Measurements from ENCODE around the gene ARHGAP28. TPM values are rescaled to one million over a fixed set of nuclear protein-coding genes. Genes with fewer than 3 reads are reported as not detected.

ARHGAP28 gene
- polyA plus RNA-seq, 1 of the 3 experiments (the other 2 are of a cell fraction) = 0.99 TPM

- CTCF ChIA-PET = no interaction called here
- no peak for DNase-seq
These were observed 49.1 kb downstream of the ARHGAP28 start for GRCh38 chr18:6778459-6779247.

More at GRCh38 chr18:6778459-6779247, 49.1 kb downstream of the ARHGAP28 start:
- H3K9me3 ChIP-seq = no peaks in the 10 kb centered on the region
- H3K4me2 ChIP-seq = no peak overlapping the region
- no peaks in the 10 kb centered on the region for H3K9me2 ChIP-seq
- peaks cover 6% of the 10 kb centered on the region for H3F3A ChIP-seq (replicated peaks; ENCODE audit: insufficient read depth)
- H2AFZ ChIP-seq (ENCODE audit: low read depth) = no peak overlapping the region
- H3K27me3 ChIP-seq (ENCODE audit: insufficient read depth) = no peaks in the 10 kb centered on the region
- no peaks in the 10 kb centered on the region for H3K79me2 ChIP-seq (ENCODE audit: insufficient read depth)
- H4K20me1 ChIP-seq (ENCODE audit: insufficient read depth) = no peaks in the 10 kb centered on the region
- TF ChIP-seq JUND (IDR thresholded peaks at IDR 0.05) (no peak), YY1 (IDR thresholded peaks at IDR 0.05; ENCODE audit: low read depth) (no peak), EZH2phosphoT487 (IDR thresholded peaks at IDR 0.05; ENCODE audit: borderline replicate concordance, low read depth) (no peak), MXI1 (IDR thresholded peaks at IDR 0.05; ENCODE audit: low read depth, low read length) (no peak), FOXM1 (IDR thresholded peaks at IDR 0.05; ENCODE audit: low read depth) (no peak), USF1 (IDR thresholded peaks at IDR 0.05; ENCODE audit: borderline replicate concordance, low read depth) (no peak), REST (IDR thresholded peaks at IDR 0.05; ENCODE audit: low read depth, low read length) (no peak), RXRA (IDR thresholded peaks at IDR 0.05; ENCODE audit: borderline replicate concordance, low read depth) (no peak), SIN3A (IDR thresholded peaks at IDR 0.05; ENCODE audit: borderline replicate concordance, low read depth, low read length) (no peak), RFX5 (IDR thresholded peaks at IDR 0.05; ENCODE audit: low read length) (no peak), FOXJ3 (CRISPR knock-in tag; IDR thresholded peaks at IDR 0.05) (no peak), RAD21 (IDR thresholded peaks at IDR 0.05; ENCODE audit: low read length) (no peak), USF2 (IDR thresholded peaks at IDR 0.05; ENCODE audit: borderline replicate concordance, low read depth, low read length) (no peak), IRF3 (IDR thresholded peaks at IDR 0.05; ENCODE audit: low read depth, low read length) (no peak), MAX (IDR thresholded peaks at IDR 0.05; ENCODE audit: low read depth) (no peak), CTCF (IDR thresholded peaks at IDR 0.05) (no peak)
- no peaks in the 10 kb centered on the region for H3K36me3 ChIP-seq (replicated peaks in 1 of 2; ENCODE audit: control insufficient read depth in 1 of 2, insufficient read depth in 2 of 2, low read length in 1 of 2)
- H3K4me1 ChIP-seq (ENCODE audit: control insufficient read depth in 1 of 2, insufficient read depth in 2 of 2, low read depth in 1 of 2, low read length in 1 of 2) = peaks cover 12 to 25% of the 10 kb centered on the region in 2 experiments
- POLR2A ChIA-PET = no interaction called here
- peak overlapping the region in 1 of 2 experiments; percentile 53; a peak in 2 of 4 replicates for H3K27ac ChIP-seq (ENCODE audit: low read depth in 2 of 2, low read length in 1 of 2)
- WGBS (ENCODE audit: low lambda C conversion rate) = 82% methylated on average over 5 of the region's 5 CpGs
- no peak overlapping the region for H3K9ac ChIP-seq
- no peak overlapping the region for H3K4me3 ChIP-seq (ENCODE audit: low read depth in 2 of 2, low read length in 1 of 2)
